ENCODE data around the gene PPP2R2B.

The PPP2R2B gene

GRCh38 chr5:146647656-146648199, 230.8 kb downstream of the PPP2R2B start:
- no peak for DNase-seq
- no peaks in the 10 kb centered on the region for H3F3A ChIP-seq (ENCODE audit: insufficient read depth, low read length)
- no peaks in the 10 kb centered on the region for H3K9me2 ChIP-seq (replicated peaks; ENCODE audit: insufficient read depth, low read length)
- no peaks in the 10 kb centered on the region for H3K9me3 ChIP-seq (replicated peaks; ENCODE audit: insufficient read depth, low read length)
- H3K4me3 ChIP-seq (ENCODE audit: low read length): no peak overlapping the region
- TF ChIP-seq CTCF (IDR thresholded peaks at IDR 0.05; ENCODE audit: low read length): no peak
- no peaks in the 10 kb centered on the region for H3K79me2 ChIP-seq (ENCODE audit: low read length)
- H3K27ac ChIP-seq (ENCODE audit: low read length): no peak overlapping the region
- no peak overlapping the region for H2AFZ ChIP-seq (ENCODE audit: low read length)
- no peak overlapping the region for H3K4me2 ChIP-seq (ENCODE audit: low read depth, low read length)
- no peak overlapping the region for H3K9ac ChIP-seq (ENCODE audit: low read length)
- H3K36me3 ChIP-seq (replicated peaks; ENCODE audit: insufficient read depth, low read length): no peaks in the 10 kb centered on the region
- no peaks in the 10 kb centered on the region for H4K20me1 ChIP-seq (ENCODE audit: insufficient read depth, low read length)
- no peaks in the 10 kb centered on the region for H3K4me1 ChIP-seq (ENCODE audit: low read length)
- no peaks in the 10 kb centered on the region for H3K27me3 ChIP-seq (replicated peaks; ENCODE audit: insufficient read depth, low read length)

DNA sequence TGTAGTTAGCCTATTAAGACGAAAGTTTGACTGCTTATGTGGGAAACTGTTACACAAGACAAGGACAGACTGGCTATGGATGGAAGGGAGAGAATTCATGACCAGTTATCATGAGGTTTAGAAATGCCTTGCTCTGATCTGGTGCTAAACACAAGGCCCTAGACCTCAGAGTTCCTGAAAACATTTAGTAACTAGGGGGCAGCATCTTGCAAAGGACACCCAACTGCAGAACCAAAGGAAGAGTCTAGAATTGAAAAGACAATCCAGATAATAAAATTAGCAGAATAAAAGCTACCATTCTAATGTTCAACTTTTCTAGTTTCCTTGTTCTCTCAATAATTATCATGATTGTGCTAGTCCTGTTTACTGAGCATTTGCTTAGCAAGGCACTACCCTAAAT, 232.1 kb downstream of the PPP2R2B start:
- no peak overlapping the region for H3K4me2 ChIP-seq (ENCODE audit: low read depth, low read length)
- no peak overlapping the region for H2AFZ ChIP-seq (ENCODE audit: low read length)
- H4K20me1 ChIP-seq (ENCODE audit: insufficient read depth, low read length): no peaks in the 10 kb centered on the region
- no peaks in the 10 kb centered on the region for H3K27me3 ChIP-seq (replicated peaks; ENCODE audit: insufficient read depth, low read length)
- no peaks in the 10 kb centered on the region for H3K79me2 ChIP-seq (ENCODE audit: low read length)
- H3K9me2 ChIP-seq (replicated peaks; ENCODE audit: insufficient read depth, low read length): no peaks in the 10 kb centered on the region
- no peak overlapping the region for H3K4me3 ChIP-seq (ENCODE audit: low read length)
- H3K9ac ChIP-seq (ENCODE audit: low read length): no peak overlapping the region
- DNase-seq: no peak
- H3K4me1 ChIP-seq (ENCODE audit: low read length): no peaks in the 10 kb centered on the region
- no peak overlapping the region for H3K27ac ChIP-seq (ENCODE audit: low read length)
- H3F3A ChIP-seq (ENCODE audit: insufficient read depth, low read length): no peaks in the 10 kb centered on the region
- H3K36me3 ChIP-seq (replicated peaks; ENCODE audit: insufficient read depth, low read length): no peaks in the 10 kb centered on the region
- H3K9me3 ChIP-seq (replicated peaks; ENCODE audit: insufficient read depth, low read length): no peaks in the 10 kb centered on the region
- TF ChIP-seq CTCF (IDR thresholded peaks at IDR 0.05; ENCODE audit: low read length): no peak
- no peak for TF ChIP-seq EZH2 (optimal IDR thresholded peaks at IDR 0.05; ENCODE audit: low read depth, low read length)
- no peak for TF ChIP-seq EZH2phosphoT487 (IDR thresholded peaks at IDR 0.05; ENCODE audit: low read length)

GRCh38 chr5:146645342-146645741, 233.2 kb downstream of the PPP2R2B start:
- no peaks in the 10 kb centered on the region for H3K4me1 ChIP-seq (ENCODE audit: low read length)
- DNase-seq: no peak
- no peaks in the 10 kb centered on the region for H3K79me2 ChIP-seq (ENCODE audit: low read length)
- H3K36me3 ChIP-seq (replicated peaks; ENCODE audit: insufficient read depth, low read length): no peaks in the 10 kb centered on the region
- H3K27ac ChIP-seq (ENCODE audit: low read length): no peak overlapping the region
- no peaks in the 10 kb centered on the region for H3K27me3 ChIP-seq (replicated peaks; ENCODE audit: insufficient read depth, low read length)
- H3K9ac ChIP-seq (ENCODE audit: low read length): no peak overlapping the region
- H3F3A ChIP-seq (ENCODE audit: insufficient read depth, low read length): no peaks in the 10 kb centered on the region
- H3K4me2 ChIP-seq (ENCODE audit: low read depth, low read length): no peak overlapping the region
- H3K9me2 ChIP-seq (replicated peaks; ENCODE audit: insufficient read depth, low read length): no peaks in the 10 kb centered on the region
- no peaks in the 10 kb centered on the region for H4K20me1 ChIP-seq (ENCODE audit: insufficient read depth, low read length)
- H2AFZ ChIP-seq (ENCODE audit: low read length): no peak overlapping the region
- no peak overlapping the region for H3K4me3 ChIP-seq (ENCODE audit: low read length)
- TF ChIP-seq EZH2 (optimal IDR thresholded peaks at IDR 0.05; ENCODE audit: low read depth, low read length) (no peak), EZH2phosphoT487 (IDR thresholded peaks at IDR 0.05; ENCODE audit: low read length) (no peak), CTCF (IDR thresholded peaks at IDR 0.05; ENCODE audit: low read length) (no peak)
- no peaks in the 10 kb centered on the region for H3K9me3 ChIP-seq (replicated peaks; ENCODE audit: insufficient read depth, low read length)
